Esophagus muscularis mucosa (tissue), 4 donors: ENCODE data around the gene DUOXA2. TPM values are rescaled to one million over a fixed set of nuclear protein-coding genes. Genes with fewer than 3 reads are reported as not detected.

ENCODE experiments used
- DNase-seq: peaks from one replicate; pipeline ENCODE4 v3.0.0-alpha.2; 2017; ENCODE audit errors: extremely low spot score
- H3K27ac ChIP-seq, 4 donors: fragments of 200-600 bp; sonication (generic); replicated peaks in 1 of 4; 1 replicate in 3 of 4; 2 replicates in 1 of 4; pipeline ENCODE4 v1.5.1; 2016 to 2019; ENCODE audit warnings: mild to moderate bottlenecking in 1 of 4
- H3K27me3 ChIP-seq, 4 donors: fragments of 200-600 bp; sonication (generic); one replicate each; pipeline versions ENCODE4 v1.5.1 to v1.6.0; 2016 to 2019
- H3K36me3 ChIP-seq, 4 donors: fragments of 200-600 bp; sonication (generic); one replicate each; pipeline ENCODE4 v1.5.1; 2016 to 2019
- H3K4me1 ChIP-seq, 4 donors: fragments of 200-600 bp; sonication (generic); one replicate each; pipeline ENCODE4 v1.5.1; 2016 to 2019
- H3K4me3 ChIP-seq, 4 donors: fragments of 200-600 bp; sonication (generic); 1 replicate in 2 of 4; 2 replicates in 2 of 4; pipeline ENCODE4 v1.5.1; 2016 to 2019; ENCODE audit warnings: mild to moderate bottlenecking in 4 of 4, moderate library complexity in 1 of 4
- H3K9me3 ChIP-seq, 4 donors: fragments of 200-600 bp; sonication (generic); 1 replicate in 3 of 4; 2 replicates in 1 of 4; pipeline ENCODE4 v1.5.1; 2016 to 2019
- CTCF ChIP-seq, 3 experiments: fragments of 200-600 bp in 2 of 3; fragments of 450-650 bp in 1 of 3; sonication (generic) in 2 of 3; IDR thresholded peaks; one replicate each; pipeline ENCODE4 v1.5.1; 2017 to 2019; ENCODE audit warnings: antibody characterized with exemption in 3 of 3, mild to moderate bottlenecking in 2 of 3, moderate library complexity in 1 of 3
- EP300 ChIP-seq: sonication (generic); formaldehyde crosslinking; IDR thresholded peaks from one replicate; pipeline ENCODE4 v1.6.1; 2017; ENCODE audit warnings: antibody characterized with exemption
- POLR2A ChIP-seq: fragments of 450-650 bp; IDR thresholded peaks from one replicate; pipeline ENCODE4 v1.6.1; 2017; ENCODE audit warnings: antibody characterized with exemption, moderate library complexity, mild to moderate bottlenecking, low read depth
- POLR2AphosphoS5 ChIP-seq, 2 donors: sonication (generic); formaldehyde crosslinking; IDR thresholded peaks; one replicate each; pipeline ENCODE4 v1.6.1; 2017; ENCODE audit warnings: antibody characterized with exemption in 2 of 2
- WGBS: methylation state at CpG from one replicate; pipeline ENCODE4 v1.1.5; 2018; 5-methylcytosine and 5-hydroxymethylcytosine counted together
- intact Hi-C: fragments of 100-400 bp; cut with DNase I; formaldehyde crosslinking; loops from one replicate; pipeline ENCODE4 v1.15.1; 2023
- total RNA-seq, 4 donors: library from RNA; depleted of rRNA; stranded (reverse); fragments of >200 nt; gene quantifications; one replicate each; pipeline versions ENCODE4 v1.1.0 to v1.2.1, GENCODE V29; 2016

The DUOXA2 gene
- total RNA-seq, 4 donors from 2014 or later, result 0.42 to 0.52 TPM; not detected in 2

GRCh38 chr15:45136378-45136764 lies 22.2 kb downstream of the DUOXA2 start:
- no peak for DNase-seq
- Histone ChIP-seq H3K27me3 (peaks cover 0 to 84% (median 22%) of the 10 kb centered on the region in 4 donors), H3K27ac (no peak overlapping the region), H3K4me1 (peaks cover 6 to 11% (median 10%) of the 10 kb centered on the region in 4 donors), H3K36me3 (no peaks in the 10 kb centered on the region), H3K4me3 (no peak overlapping the region), H3K9me3 (no peaks in the 10 kb centered on the region)
- 23% methylated on average over 8 of the region's 10 CpGs for WGBS
- intact Hi-C loops, result no loop called here
- TF ChIP-seq POLR2A, result no peak
- TF ChIP-seq CTCF (IDR thresholded peaks at IDR 0.05), result no peak
- TF ChIP-seq POLR2AphosphoS5 (IDR thresholded peaks at IDR 0.05), result no peak
- no peak for TF ChIP-seq EP300

GRCh38 chr15:45137703-45138102 lies 23.6 kb downstream of the DUOXA2 start:
- intact Hi-C loops, result no loop called here
- H3K36me3 ChIP-seq, result no peaks in the 10 kb centered on the region

GRCh38 chr15:45138814-45139765 lies 25.0 kb downstream of the DUOXA2 start:
- Histone ChIP-seq H3K27me3 (peaks cover 0 to 77% (median 16%) of the 10 kb centered on the region in 4 donors), H3K4me1 (peaks cover 6 to 11% (median 10%) of the 10 kb centered on the region in 4 donors), H3K4me3 (no peak overlapping the region), H3K9me3 (no peaks in the 10 kb centered on the region), H3K36me3 (no peaks in the 10 kb centered on the region), H3K27ac (no peak overlapping the region)
- WGBS, result 87% methylated on average over 11 of the region's 12 CpGs
- intact Hi-C loops, result no loop called here
- no peak for DNase-seq
- TF ChIP-seq POLR2A (no peak), CTCF (IDR thresholded peaks at IDR 0.05) (no peak), EP300 (no peak), POLR2AphosphoS5 (IDR thresholded peaks at IDR 0.05) (no peak)

More at GRCh38 chr15:45137703-45138102, 23.6 kb downstream of the DUOXA2 start:
- Histone ChIP-seq H3K4me1 (peaks cover 6 to 11% (median 10%) of the 10 kb centered on the region in 4 donors), H3K27me3 (peaks cover 0 to 82% (median 22%) of the 10 kb centered on the region in 4 donors), H3K9me3 (no peaks in the 10 kb centered on the region), H3K4me3 (no peak overlapping the region), H3K27ac (no peak overlapping the region)
- 85% methylated on average over 8 of the region's 8 CpGs for WGBS
- no peak for DNase-seq
- no peak for TF ChIP-seq POLR2A
- TF ChIP-seq POLR2AphosphoS5 (IDR thresholded peaks at IDR 0.05), result no peak
- no peak for TF ChIP-seq EP300
- TF ChIP-seq CTCF (IDR thresholded peaks at IDR 0.05), result no peak

- no peak for TF ChIP-seq EP300
- no peak for TF ChIP-seq POLR2A
- no peak for TF ChIP-seq CTCF (IDR thresholded peaks at IDR 0.05)
- H3K27ac ChIP-seq, result no peak overlapping the region
- H3K27me3 ChIP-seq, result peaks cover 0 to 70% (median 10%) of the 10 kb centered on the region in 4 donors
- no peak for DNase-seq
- H3K4me1 ChIP-seq, result peaks cover 6 to 8% (median 7%) of the 10 kb centered on the region in 4 donors
- H3K36me3 ChIP-seq, result no peaks in the 10 kb centered on the region
- intact Hi-C loops, result no loop called here
- no peaks in the 10 kb centered on the region for H3K9me3 ChIP-seq
- 90% methylated on average over 6 of the region's 6 CpGs for WGBS
- H3K4me3 ChIP-seq, result no peak overlapping the region
Observed at GRCh38 chr15:45139770-45140169, 25.6 kb downstream of the DUOXA2 start.
